ENCODE measurements around the gene TNNC1.

Gene TNNC1

GRCh38 chr3:52401551-52401950 lies 52.3 kb downstream of the TNNC1 start:
- no peak overlapping the region for H3K27ac ChIP-seq
- TF ChIP-seq CTCF (IDR thresholded peaks at IDR 0.05) (no peak), ZFX (IDR thresholded peaks at IDR 0.05; ENCODE audit: borderline replicate concordance) (no peak)

Measured in 22Rv1 (cell line).